B cell (primary cell): ENCODE measurements around the gene AKR1B15. TPM values are rescaled to one million over a fixed set of nuclear protein-coding genes. Genes with fewer than 3 reads are reported as not detected.

ENCODE experiments used
- ATAC-seq: fragments of 200-7000 bp; cut with Tn5 transposase; one replicate; pipeline ENCODE4 v1.10.0; 2021; ENCODE audit warnings: low read depth, mild to moderate bottlenecking, moderate number of reproducible peaks, moderate library complexity
- CTCF ChIA-PET: fragments of 350-600 bp; sonication (Branson Sonifier 250); formaldehyde crosslinking; loops from one replicate; lab custom pipeline; 2021; ENCODE audit warnings: antibody characterized with exemption, inconsistent platforms; lab: Charles Lee
- POLR2A ChIA-PET: fragments of 350-600 bp; sonication (Branson Sonifier 250); formaldehyde crosslinking; loops from one replicate; lab custom pipeline; 2021; ENCODE audit warnings: antibody characterized with exemption; lab: Charles Lee
- DNase-seq: peaks from one replicate; pipeline ENCODE4 v3.0.0; 2013
- H2AFZ ChIP-seq: 2 replicates; pipeline ENCODE4 v1.6.1; 2012; ENCODE audit warnings: mild to moderate bottlenecking, low read depth, low read length; ENCODE audit not compliant: insufficient read depth, poor library complexity, severe bottlenecking
- H3K27ac ChIP-seq, 2 donors: 1 replicate in 1 of 2; 2 replicates in 1 of 2; pipeline ENCODE4 v1.5.1; 2012 to 2013; ENCODE audit warnings: low read length in 2 of 2, mild to moderate bottlenecking in 2 of 2, moderate library complexity in 1 of 2
- H3K27me3 ChIP-seq, 4 experiments: fragments of 200-600 bp in 1 of 4; sonication (generic) in 1 of 4; replicated peaks in 1 of 4; 1 replicate in 2 of 4; 2 replicates in 2 of 4; pipeline versions ENCODE4 v1.6.1 to v1.7.0; 2013 to 2016; ENCODE audit warnings: low read length in 3 of 4, mild to moderate bottlenecking in 2 of 4, mixed read lengths in 1 of 4, moderate library complexity in 1 of 4; ENCODE audit not compliant: insufficient read depth in 4 of 4, control insufficient read depth in 3 of 4; ENCODE audit errors: control extremely low read depth in 1 of 4
- H3K36me3 ChIP-seq, 2 experiments: replicated peaks in 1 of 2; 1 replicate in 1 of 2; 2 replicates in 1 of 2; pipeline versions ENCODE4 v1.6.1 to v1.7.1; 2013; ENCODE audit warnings: low read length in 1 of 2; ENCODE audit not compliant: insufficient read depth in 2 of 2, control insufficient read depth in 1 of 2; ENCODE audit errors: control extremely low read depth in 1 of 2, extremely low read depth in 1 of 2
- H3K4me1 ChIP-seq, 2 donors: fragments of 200-600 bp in 1 of 2; sonication (generic) in 1 of 2; 1 replicate in 1 of 2; 2 replicates in 1 of 2; pipeline versions ENCODE4 v1.5.1 to v1.6.1; 2013 to 2017; ENCODE audit warnings: low read length in 2 of 2; ENCODE audit not compliant: control insufficient read depth in 2 of 2, insufficient read depth in 2 of 2
- H3K4me2 ChIP-seq: replicated peaks from 2 replicates; pipeline ENCODE3; 2012; ENCODE audit warnings: mild to moderate bottlenecking, low read depth, low read length; ENCODE audit not compliant: poor library complexity, severe bottlenecking
- H3K4me3 ChIP-seq, 5 experiments: fragments of 200-600 bp in 1 of 5; sonication (generic) in 1 of 5; 1 replicate in 3 of 5; 2 replicates in 2 of 5; pipeline versions ENCODE4 v1.5.1 to v1.7.0; 2011 to 2016; ENCODE audit warnings: low read length in 4 of 5, mild to moderate bottlenecking in 4 of 5, low read depth in 2 of 5, control low read depth in 1 of 5, moderate library complexity in 1 of 5; ENCODE audit not compliant: insufficient read depth in 1 of 5; ENCODE audit errors: control extremely low read depth in 1 of 5, extremely low read depth in 1 of 5
- H3K79me2 ChIP-seq: fragments of 200-600 bp; sonication (generic); one replicate; pipeline ENCODE4 v1.6.0; 2016; ENCODE audit warnings: low read length; ENCODE audit not compliant: control insufficient read depth, insufficient read depth
- H3K9ac ChIP-seq: fragments of 200-600 bp; sonication (generic); 2 replicates; pipeline ENCODE4 v1.6.1; 2017; ENCODE audit warnings: mild to moderate bottlenecking, low read length, moderate library complexity
- H3K9me3 ChIP-seq, 3 donors: one replicate each; pipeline versions ENCODE4 v1.6.1 to v1.7.1; 2013; ENCODE audit warnings: low read length in 2 of 3; ENCODE audit not compliant: control insufficient read depth in 2 of 3, insufficient read depth in 1 of 3; ENCODE audit errors: control extremely low read depth in 1 of 3
- H4K20me1 ChIP-seq: 2 replicates; pipeline ENCODE4 v1.6.0; 2012; ENCODE audit warnings: mild to moderate bottlenecking, low read length; ENCODE audit not compliant: insufficient read depth, control insufficient read depth, poor library complexity, severe bottlenecking
- H3K27ac Mint-ChIP-seq: one replicate; pipeline ENCODE4 v1.8.0; 2021; ENCODE audit warnings: mixed read lengths
- H3K27me3 Mint-ChIP-seq: one replicate; pipeline ENCODE4 v1.8.0; 2021; ENCODE audit warnings: mixed read lengths
- H3K4me1 Mint-ChIP-seq: one replicate; pipeline ENCODE4 v1.8.0; 2021; ENCODE audit warnings: mixed read lengths
- H3K4me3 Mint-ChIP-seq: one replicate; pipeline ENCODE4 v1.8.0; 2021; ENCODE audit warnings: mixed read lengths
- H3K9me3 Mint-ChIP-seq: one replicate; pipeline ENCODE4 v1.8.0; 2022; ENCODE audit warnings: mixed read lengths; ENCODE audit not compliant: insufficient read depth
- CTCF ChIP-seq: fragments of 200-600 bp; IDR thresholded peaks from one replicate; pipeline ENCODE4 v1.8.0; 2022; ENCODE audit warnings: antibody characterized with exemption, mild to moderate bottlenecking
- EZH2 ChIP-seq: IDR thresholded peaks from 2 replicates; pipeline ENCODE4 v1.6.1; 2012; ENCODE audit warnings: borderline replicate concordance, low read depth, mild to moderate bottlenecking, moderate library complexity, low read length; ENCODE audit not compliant: insufficient read depth, poor library complexity, severe bottlenecking
- WGBS: methylation state at CpG from one replicate; pipeline ENCODE4 v1.1.5; 2013; ENCODE audit warnings: missing lambda C conversion rate; ENCODE audit not compliant: insufficient coverage; 5-methylcytosine and 5-hydroxymethylcytosine counted together
- intact Hi-C: fragments of 100-400 bp; cut with micrococcal nuclease; formaldehyde crosslinking; loops from one replicate; pipeline ENCODE4 v1.10.0; 2022
- polyA plus RNA-seq: library from polyadenylated mRNA; depleted of rRNA; stranded (reverse); fragments of >200 nt; gene quantifications from 2 replicates; pipeline ENCODE4 v1.2.3, GENCODE V29; 2012
- total RNA-seq, 2 donors: library from RNA; stranded (reverse); fragments of 120-200 nt in 1 of 2; gene quantifications; 1 replicate in 1 of 2; 2 replicates in 1 of 2; pipeline versions ENCODE4 v1.2.3 to v1.2.4, GENCODE V29; 2013 to 2022

AKR1B15 gene
- total and polyA plus RNA-seq, 2 donors (not counting 1 experiment from before 2014, with no cell fraction given), result not detected

GRCh38 chr7:134619627-134620331 is 70.9 kb downstream of the AKR1B15 start:
- ATAC-seq, result no peak
- DNase-seq, result no peak
- ChIA-PET CTCF (interaction anchor here (0.7 to 1.7 kb wide), 5 partner anchors 12 to 384 kb away, joined by 3 to 6 read pairs (median 4); no protein-coding TSS in a partner anchor), POLR2A (no interaction called here)
- no peaks in the 10 kb centered on the region for H3K9me3 Mint-ChIP-seq
- Histone ChIP-seq H3K4me3 (no peak overlapping the region), H3K4me2 (no peak overlapping the region), H3K27me3 (peaks cover 0 to 8% (median 5%) of the 10 kb centered on the region in 4 experiments), H3K9ac (no peak overlapping the region), H3K4me1 (no peaks in the 10 kb centered on the region), H3K9me3 (no peaks in the 10 kb centered on the region), H2AFZ (no peak overlapping the region), H3K36me3 (no peaks in the 10 kb centered on the region), H3K79me2 (no peaks in the 10 kb centered on the region), H3K27ac (no peak overlapping the region), H4K20me1 (no peaks in the 10 kb centered on the region)
- TF ChIP-seq CTCF (no peak), EZH2 (no peak)
- H3K4me1 Mint-ChIP-seq, result no peaks in the 10 kb centered on the region
- WGBS, result no CpG with 5 or more reads among the region's 2 CpGs
- H3K27me3 Mint-ChIP-seq, result peaks cover 44% of the 10 kb centered on the region
- intact Hi-C loops, result no loop called here
- no peak overlapping the region for H3K4me3 Mint-ChIP-seq
- H3K27ac Mint-ChIP-seq, result no peak overlapping the region

DNA sequence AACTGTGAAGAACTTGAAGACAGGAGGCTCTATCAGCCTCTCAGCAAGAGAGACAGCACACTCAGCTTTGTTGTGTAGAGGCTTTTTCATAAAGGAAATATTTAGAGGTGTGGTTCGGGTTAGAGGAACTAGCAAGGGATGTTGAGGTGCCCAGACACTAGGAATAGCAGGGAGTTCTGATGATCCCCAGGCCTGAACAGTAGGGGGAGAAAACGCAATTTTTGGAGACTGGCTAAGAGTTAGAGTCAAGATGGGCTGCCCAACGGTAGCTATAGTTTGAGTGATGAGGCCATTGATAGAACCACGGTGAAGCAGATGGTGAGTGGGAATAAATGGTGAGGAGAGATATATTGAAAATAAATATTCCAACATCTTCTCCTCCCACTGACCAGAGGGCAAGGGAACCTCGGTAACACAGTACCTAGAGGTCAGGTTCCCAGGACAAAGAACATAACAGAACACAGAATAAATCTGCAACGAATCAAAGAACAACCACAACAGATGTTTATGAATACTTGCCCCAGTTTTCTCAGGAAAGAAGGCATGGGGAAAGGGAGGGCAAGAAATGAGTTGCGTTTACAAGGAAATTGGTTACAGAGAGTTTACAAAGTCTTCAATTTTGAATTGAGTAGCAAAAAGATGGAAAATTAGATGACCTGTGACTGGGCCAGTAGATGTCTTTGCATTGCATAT is 73.5 kb downstream of the AKR1B15 start:
- 85% methylated on average over 2 of the region's 7 CpGs for WGBS

More for the DNA sequence above, 73.5 kb downstream of the AKR1B15 start:
- Histone ChIP-seq H3K9me3 (no peaks in the 10 kb centered on the region), H2AFZ (no peak overlapping the region), H3K27me3 (peaks cover 0 to 11% (median 2%) of the 10 kb centered on the region in 4 experiments), H3K4me3 (no peak overlapping the region), H3K36me3 (no peaks in the 10 kb centered on the region), H3K4me2 (no peak overlapping the region), H3K9ac (no peak overlapping the region), H3K27ac (no peak overlapping the region), H4K20me1 (no peaks in the 10 kb centered on the region), H3K4me1 (no peaks in the 10 kb centered on the region), H3K79me2 (no peaks in the 10 kb centered on the region)
- POLR2A ChIA-PET, result no interaction called here
- Mint-ChIP-seq H3K27ac (no peak overlapping the region), H3K9me3 (no peaks in the 10 kb centered on the region), H3K27me3 (peaks cover 46% of the 10 kb centered on the region), H3K4me3 (no peak overlapping the region), H3K4me1 (no peaks in the 10 kb centered on the region)
- ATAC-seq (no peak), DNase-seq (no peak)
- CTCF ChIA-PET, result interaction anchor here (1.0 kb wide), 1 partner anchor 11 kb away, joined by 4 read pairs; no protein-coding TSS in a partner anchor
- intact Hi-C loops, result no loop called here
- TF ChIP-seq EZH2 (no peak), CTCF (no peak)
